NCI-H524 (cell line): ENCODE measurements around the gene CD96.

Experiments used
- DNase-seq, 2 experiments: peaks; one replicate each; lab custom pipeline; 2025; lab: John Stamatoyannopoulos, UW

The CD96 gene

GRCh38 chr3:111675846-111676210 is 133.8 kb downstream of the CD96 start:
- peak in 1 of 2 experiments; percentile 38 for DNase-seq

GRCh38 chr3:111676211-111677006 is 134.4 kb downstream of the CD96 start:
- peak; percentile 18 to 35 for DNase-seq

GRCh38 chr3:111677007-111677392 is 135.0 kb downstream of the CD96 start:
- no peak for DNase-seq

GRCh38 chr3:111681661-111682426 is 139.8 kb downstream of the CD96 start:
- no peak for DNase-seq

- DNase-seq: no peak
These were observed 142.6 kb downstream of the CD96 start for GRCh38 chr3:111684640-111685039.

GRCh38 chr3:111688190-111688800 is 146.3 kb downstream of the CD96 start:
- no peak for DNase-seq

- no peak for DNase-seq
These were observed 148.2 kb downstream of the CD96 start for GRCh38 chr3:111690242-111690641.

- peak; percentile 33 to 65 for DNase-seq
These were observed 149.4 kb downstream of the CD96 start for GRCh38 chr3:111691293-111691909.

- DNase-seq: no peak
These were observed 150.9 kb downstream of the CD96 start for GRCh38 chr3:111692593-111693552.

- DNase-seq: no peak
These were observed 152.5 kb downstream of the CD96 start for GRCh38 chr3:111694471-111694870.

GRCh38 chr3:111695636-111696117 is 153.7 kb downstream of the CD96 start:
- no peak for DNase-seq

- no peak for DNase-seq
These were observed 158.1 kb downstream of the CD96 start for GRCh38 chr3:111700054-111700453.

- DNase-seq: no peak
These were observed 159.4 kb downstream of the CD96 start for GRCh38 chr3:111701292-111701906.
